ENCODE measurements around the gene MYO1B. TPM values are rescaled to one million over a fixed set of nuclear protein-coding genes. Genes with fewer than 3 reads are reported as not detected.

MYO1B gene
- total RNA-seq, 3 donors from 2014 or later (not counting 1 experiment from before 2014, with no cell fraction given), result 0.21 to 0.80 (median 0.29) TPM

GRCh38 chr2:191314697-191315364, 69.6 kb downstream of the MYO1B start:
- WGBS (ENCODE audit: insufficient coverage), result 84% methylated on average over 5 of the region's 6 CpGs
- intact Hi-C loops (cut with micrococcal nuclease), result no loop called here

GRCh38 chr2:191315365-191315752, 70.2 kb downstream of the MYO1B start:
- no peaks in the 10 kb centered on the region for H3K36me3 Mint-ChIP-seq
- H3K27me3 Mint-ChIP-seq (ENCODE audit: low read depth in 2 of 2), result peaks cover 12 to 36% of the 10 kb centered on the region in 2 donors
- no peak for TF ChIP-seq CTCF (IDR thresholded peaks at IDR 0.05)
- H3K27me3 ChIP-seq (ENCODE audit: control insufficient read depth, insufficient read depth, low read length), result no peaks in the 10 kb centered on the region
- intact Hi-C loops (cut with micrococcal nuclease), result no loop called here
- H3K9me3 Mint-ChIP-seq, result no peaks in the 10 kb centered on the region
- no peak overlapping the region for H3K27ac ChIP-seq (ENCODE audit: low read length)
- H3K27ac Mint-ChIP-seq, result no peak overlapping the region
- H3K36me3 ChIP-seq (ENCODE audit: control insufficient read depth, insufficient read depth, low read length), result no peaks in the 10 kb centered on the region
- DNase-seq (no peak), ATAC-seq (no peak)
- no peak overlapping the region for H3K4me3 Mint-ChIP-seq
- no peaks in the 10 kb centered on the region for H3K4me1 ChIP-seq (ENCODE audit: control insufficient read depth, insufficient read depth, low read length)
- no peaks in the 10 kb centered on the region for H3K9me3 ChIP-seq (ENCODE audit: control insufficient read depth, insufficient read depth, low read length)
- no peak overlapping the region for H3K4me3 ChIP-seq (ENCODE audit: low read length)
- H3K4me1 Mint-ChIP-seq, result no peaks in the 10 kb centered on the region

More at GRCh38 chr2:191314697-191315364, 69.6 kb downstream of the MYO1B start:
- no peaks in the 10 kb centered on the region for H3K4me1 Mint-ChIP-seq
- no peaks in the 10 kb centered on the region for H3K27me3 ChIP-seq (ENCODE audit: control insufficient read depth, insufficient read depth, low read length)
- H3K4me3 ChIP-seq (ENCODE audit: low read length), result no peak overlapping the region
- H3K4me1 ChIP-seq (ENCODE audit: control insufficient read depth, insufficient read depth, low read length), result no peaks in the 10 kb centered on the region
- no peaks in the 10 kb centered on the region for H3K36me3 ChIP-seq (ENCODE audit: control insufficient read depth, insufficient read depth, low read length)
- H3K36me3 Mint-ChIP-seq, result no peaks in the 10 kb centered on the region
- no peak overlapping the region for H3K27ac Mint-ChIP-seq
- peaks cover 11 to 30% of the 10 kb centered on the region in 2 donors for H3K27me3 Mint-ChIP-seq (ENCODE audit: low read depth in 2 of 2)
- no peaks in the 10 kb centered on the region for H3K9me3 Mint-ChIP-seq
- H3K27ac ChIP-seq (ENCODE audit: low read length), result no peak overlapping the region
- H3K4me3 Mint-ChIP-seq, result no peak overlapping the region
- ATAC-seq, result no peak
- no peak for TF ChIP-seq CTCF (IDR thresholded peaks at IDR 0.05)
- no peaks in the 10 kb centered on the region for H3K9me3 ChIP-seq (ENCODE audit: control insufficient read depth, insufficient read depth, low read length)
- DNase-seq, result no peak

- no peak overlapping the region for H3K4me3 Mint-ChIP-seq
- ATAC-seq, result no peak
- no peak overlapping the region for H3K27ac ChIP-seq (ENCODE audit: low read length)
Observed at GRCh38 chr2:191316246-191316994, 71.2 kb downstream of the MYO1B start.

More at GRCh38 chr2:191316246-191316994, 71.2 kb downstream of the MYO1B start:
- H3K27ac Mint-ChIP-seq, result no peak overlapping the region
- 64% methylated on average over 4 of the region's 4 CpGs for WGBS (ENCODE audit: insufficient coverage)
- peaks cover 15 to 45% of the 10 kb centered on the region in 2 donors for H3K27me3 Mint-ChIP-seq (ENCODE audit: low read depth in 2 of 2)
- Histone ChIP-seq H3K27me3 (ENCODE audit: control insufficient read depth, insufficient read depth, low read length) (no peaks in the 10 kb centered on the region), H3K9me3 (ENCODE audit: control insufficient read depth, insufficient read depth, low read length) (no peaks in the 10 kb centered on the region), H3K4me3 (ENCODE audit: low read length) (no peak overlapping the region), H3K4me1 (ENCODE audit: control insufficient read depth, insufficient read depth, low read length) (no peaks in the 10 kb centered on the region), H3K36me3 (ENCODE audit: control insufficient read depth, insufficient read depth, low read length) (no peaks in the 10 kb centered on the region)
- TF ChIP-seq CTCF (IDR thresholded peaks at IDR 0.05), result no peak
- no peaks in the 10 kb centered on the region for H3K36me3 Mint-ChIP-seq
- no peaks in the 10 kb centered on the region for H3K4me1 Mint-ChIP-seq
- DNase-seq, result no peak
- no peaks in the 10 kb centered on the region for H3K9me3 Mint-ChIP-seq
- intact Hi-C loops (cut with micrococcal nuclease), result no loop called here
